A673 (cell line): ENCODE measurements around the gene TBC1D2B. TPM values are rescaled to one million over a fixed set of nuclear protein-coding genes. Genes with fewer than 3 reads are reported as not detected.
"Not testable (repeated sequence)": the region's sequence is repeated elsewhere in the genome, so short reads cannot be mapped to it uniquely, and the experiment has no call there.

Experiments used
- BruUV-seq: library from RNA; stranded (reverse); fragments of 400-500 nt; replicated peaks from 2 replicates; lab custom pipeline; 2021; lab: Mats Ljungman, UMichigan
- CTCF ChIA-PET: fragments of 300-600 bp; sonication (Branson Sonifier 250); formaldehyde crosslinking; loops from one replicate; lab custom pipeline; 2022; ENCODE audit warnings: antibody characterized with exemption; lab: Charles Lee
- POLR2A ChIA-PET: fragments of 300-600 bp; sonication (Branson Sonifier 250); formaldehyde crosslinking; loops from one replicate; lab custom pipeline; 2022; ENCODE audit warnings: antibody characterized with exemption; ENCODE audit not compliant: low non-redundant PET; lab: Charles Lee
- DNase-seq: peaks from one replicate; pipeline ENCODE4 v3.0.0-alpha.2; 2015; ENCODE audit warnings: low spot score
- H3K27ac ChIP-seq: fragments of 200-600 bp; sonication (generic); 2 replicates; pipeline ENCODE4 v1.5.1; 2016; ENCODE audit warnings: mixed run types, low read depth, mild to moderate bottlenecking, mixed read lengths, antibody characterized with exemption, low read length; ENCODE audit not compliant: poor library complexity, severe bottlenecking
- H3K27me3 ChIP-seq: fragments of 200-600 bp; sonication (generic); replicated peaks from 2 replicates; pipeline ENCODE4 v1.6.1; 2017; ENCODE audit warnings: mixed run types, low read depth, mild to moderate bottlenecking, mixed read lengths, antibody characterized with exemption, low read length; ENCODE audit not compliant: insufficient read depth, poor library complexity
- H3K36me3 ChIP-seq: fragments of 200-600 bp; sonication (generic); 2 replicates; pipeline ENCODE4 v1.6.1; 2016; ENCODE audit warnings: mixed run types, mild to moderate bottlenecking, mixed read lengths, antibody characterized with exemption, low read length; ENCODE audit not compliant: insufficient read depth, poor library complexity, severe bottlenecking
- H3K4me1 ChIP-seq: fragments of 200-600 bp; sonication (generic); 2 replicates; pipeline ENCODE4 v1.6.1; 2017; ENCODE audit warnings: mixed run types, mild to moderate bottlenecking, mixed read lengths, antibody characterized with exemption, low read length; ENCODE audit not compliant: insufficient read depth, poor library complexity, severe bottlenecking
- H3K4me3 ChIP-seq: fragments of 200-600 bp; sonication (generic); 2 replicates; pipeline ENCODE4 v1.5.1; 2016; ENCODE audit warnings: low read depth, mixed run types, mild to moderate bottlenecking, mixed read lengths, low read length; ENCODE audit not compliant: poor library complexity, severe bottlenecking
- H3K9me3 ChIP-seq: fragments of 200-600 bp; sonication (generic); 2 replicates; pipeline ENCODE4 v1.6.1; 2016; ENCODE audit warnings: mixed run types, low read depth, mild to moderate bottlenecking, mixed read lengths, antibody characterized with exemption, low read length; ENCODE audit not compliant: poor library complexity, severe bottlenecking
- CTCF ChIP-seq: fragments of 300-800, 200-600 bp; sonication (generic); conservative IDR thresholded peaks from 2 replicates; pipeline ENCODE4 v1.5.1; 2017; ENCODE audit warnings: low read depth, mild to moderate bottlenecking, antibody characterized with exemption, low read length, moderate library complexity, mixed read lengths
- EZH2 ChIP-seq: fragments of 200-600 bp; sonication (generic); IDR thresholded peaks from 2 replicates; pipeline ENCODE4 v1.6.1; 2017; ENCODE audit warnings: borderline replicate concordance, low read depth, mild to moderate bottlenecking, mixed read lengths, antibody characterized with exemption, low read length; ENCODE audit not compliant: poor library complexity, severe bottlenecking
- intact Hi-C: fragments of 100-400 bp; cut with micrococcal nuclease; formaldehyde crosslinking; loops from one replicate; pipeline ENCODE4 v1.10.0; 2022; ENCODE audit not compliant: unreplicated experiment
- total RNA-seq: library from RNA; stranded (reverse); gene quantifications from 2 replicates; pipeline ENCODE4 v1.2.3, GENCODE V29; 2021

TBC1D2B gene
- total RNA-seq, 1 experiment from 2014 or later, result 26.0 TPM

GRCh38 chr15:77995537-77995918 lies 82.0 kb downstream of the TBC1D2B start:
- H3K9me3 ChIP-seq, intact Hi-C loops, H3K27me3 ChIP-seq, POLR2A ChIA-PET, H3K36me3 ChIP-seq, CTCF ChIA-PET, H3K27ac ChIP-seq, BruUV-seq, DNase-seq, H3K4me3 ChIP-seq: not testable (repeated sequence)
- peaks cover 16% of the 10 kb centered on the region for H3K4me1 ChIP-seq

- not testable (repeated sequence) for BruUV-seq
Observed at GRCh38 chr15:77994893-77995536, 82.5 kb downstream of the TBC1D2B start.

GRCh38 chr15:77993970-77994693 lies 83.4 kb downstream of the TBC1D2B start:
- H3K27ac ChIP-seq, result peak overlapping the region; percentile 65
- peak; percentile 91 for DNase-seq
- H3K36me3 ChIP-seq, H3K4me3 ChIP-seq, POLR2A ChIA-PET, CTCF ChIA-PET, H3K9me3 ChIP-seq, BruUV-seq, H3K27me3 ChIP-seq, intact Hi-C loops: not testable (repeated sequence)
- peaks cover 16% of the 10 kb centered on the region for H3K4me1 ChIP-seq

More at GRCh38 chr15:77994893-77995536, 82.5 kb downstream of the TBC1D2B start:
- peak; percentile 74 for DNase-seq
- H3K9me3 ChIP-seq, H3K36me3 ChIP-seq, H3K27ac ChIP-seq, H3K4me3 ChIP-seq, H3K27me3 ChIP-seq, CTCF ChIA-PET, POLR2A ChIA-PET, intact Hi-C loops: not testable (repeated sequence)
- H3K4me1 ChIP-seq, result peaks cover 16% of the 10 kb centered on the region
- TF ChIP-seq CTCF, result peak; percentile 46

- TF ChIP-seq EZH2, result no peak
- TF ChIP-seq CTCF, result no peak
- H3K4me1 ChIP-seq, result peaks cover 16% of the 10 kb centered on the region
- BruUV-seq, result no TSS peak
- intact Hi-C loops, result no loop called here
- H3K27me3 ChIP-seq, result no peaks in the 10 kb centered on the region
- CTCF ChIA-PET, result no interaction called here
- peak overlapping the region; percentile 65 for H3K27ac ChIP-seq
- DNase-seq, result no peak
- POLR2A ChIA-PET, result no interaction called here
- no peaks in the 10 kb centered on the region for H3K9me3 ChIP-seq
- H3K4me3 ChIP-seq, result no peak overlapping the region
- H3K36me3 ChIP-seq, result no peaks in the 10 kb centered on the region
Observed at GRCh38 chr15:77993374-77993911, 84.1 kb downstream of the TBC1D2B start.
